Measurements from ENCODE around the gene TUBGCP3. TPM values are rescaled to one million over a fixed set of nuclear protein-coding genes. Genes with fewer than 3 reads are reported as not detected.

TUBGCP3 gene
- total and polyA plus RNA-seq, 9 of the 15 experiments (the other 6 are each of a cell fraction or from before 2014, with no cell fraction given): 3.0 to 24.8 (median 15.2) TPM

DNA sequence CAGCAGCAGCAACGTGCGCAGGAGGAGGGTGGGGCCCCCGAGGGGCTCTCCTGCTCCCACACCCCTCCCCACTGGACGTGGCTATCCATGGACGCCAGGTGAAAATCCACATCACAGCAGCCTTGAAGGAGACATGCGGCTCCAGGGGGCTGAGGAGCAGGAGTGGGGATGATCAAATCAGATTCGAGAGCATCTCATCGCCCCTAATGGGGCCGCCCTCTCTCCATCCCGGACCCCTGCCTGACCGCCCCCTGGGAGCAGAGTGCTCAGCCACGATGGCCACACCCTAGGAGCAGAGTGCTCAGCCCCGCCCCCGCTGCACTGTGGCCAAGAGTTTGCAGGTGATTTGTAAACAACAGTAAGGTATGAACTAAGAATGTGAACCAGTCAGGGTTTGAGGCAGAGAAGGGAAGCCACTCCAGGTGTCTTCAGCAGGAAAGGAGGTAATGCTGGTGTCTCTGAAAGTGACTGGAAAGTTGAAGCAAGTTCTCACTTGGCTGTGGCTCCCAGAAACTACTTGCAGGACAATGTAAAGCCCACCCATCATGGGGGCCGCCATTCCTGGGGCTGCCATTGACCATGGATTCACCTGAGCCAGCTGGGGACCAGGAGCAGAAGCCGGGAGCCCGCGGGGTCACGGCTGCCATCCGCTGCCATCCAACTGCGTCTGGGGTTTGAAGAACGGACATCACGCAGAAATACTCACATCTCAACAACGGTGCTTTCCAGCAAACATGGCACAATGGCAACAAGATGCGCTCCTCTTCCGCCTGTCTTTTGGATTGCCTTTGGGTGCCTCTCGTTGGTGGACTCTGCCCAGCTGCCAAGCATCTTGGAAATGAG, 140.0 kb downstream of the TUBGCP3 start (continued):
- TF ChIP-seq, protein P1, sequence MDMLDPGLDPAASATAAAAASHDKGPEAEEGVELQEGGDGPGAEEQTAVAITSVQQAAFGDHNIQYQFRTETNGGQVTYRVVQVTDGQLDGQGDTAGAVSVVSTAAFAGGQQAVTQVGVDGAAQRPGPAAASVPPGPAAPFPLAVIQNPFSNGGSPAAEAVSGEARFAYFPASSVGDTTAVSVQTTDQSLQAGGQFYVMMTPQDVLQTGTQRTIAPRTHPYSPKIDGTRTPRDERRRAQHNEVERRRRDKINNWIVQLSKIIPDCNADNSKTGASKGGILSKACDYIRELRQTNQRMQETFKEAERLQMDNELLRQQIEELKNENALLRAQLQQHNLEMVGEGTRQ (CRISPR knock-in tag; IDR thresholded peaks at IDR 0.05): no peak
- TF ChIP-seq MAFF (IDR thresholded peaks at IDR 0.05; ENCODE audit: low read length) (no peak), BCOR (IDR thresholded peaks at IDR 0.05) (no peak)

DNA sequence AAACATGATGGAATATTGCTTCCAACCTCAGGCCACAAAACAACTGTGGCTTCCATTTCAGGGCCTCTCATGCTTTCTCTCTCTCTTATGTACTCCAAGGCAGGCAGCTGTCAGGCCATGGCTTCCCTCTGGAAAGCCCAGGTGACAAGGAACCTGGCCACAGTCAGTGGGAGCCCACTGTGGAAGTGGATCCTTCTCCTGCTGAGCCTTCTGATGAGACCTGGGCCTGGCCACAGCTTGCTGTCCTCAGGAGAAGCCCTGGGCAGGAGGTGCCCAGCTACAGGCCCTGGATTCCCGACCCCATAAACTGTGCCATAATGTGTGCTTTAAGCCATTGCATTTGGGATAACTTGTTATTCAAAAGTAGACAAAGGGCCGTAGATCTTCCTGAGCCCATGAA, 140.6 kb downstream of the TUBGCP3 start:
- H3K9me3 ChIP-seq (replicated peaks; ENCODE audit: control insufficient read depth, insufficient read depth, low read depth, low read length): no peaks in the 10 kb centered on the region
- peaks cover 0 to 7% of the 10 kb centered on the region in 2 experiments; a peak in 1 of 5 replicates for H3K4me1 ChIP-seq (replicated peaks in 1 of 2; ENCODE audit: control insufficient read depth in 2 of 2, insufficient read depth in 2 of 2, low read length in 2 of 2)
- 0% methylated on average over 2 of the region's 2 CpGs for whole genome bisulfite sequencing (ENCODE audit: insufficient coverage, low coverage, missing lambda C conversion rate)
- no peaks in the 10 kb centered on the region for H3K36me3 ChIP-seq (ENCODE audit: control insufficient read depth, insufficient read depth, low read length)
- no peak overlapping the region for H3K4me2 ChIP-seq (ENCODE audit: insufficient read depth, low read length)
- peaks cover 23 to 64% of the 10 kb centered on the region in 2 experiments; a peak in 4 of 5 replicates for H3K27me3 ChIP-seq (ENCODE audit: control insufficient read depth in 2 of 2, insufficient read depth in 2 of 2, low read length in 2 of 2)
- no peak for DNase-seq (ENCODE audit: extremely low read depth in 1 of 4, low spot score in 3 of 4)
- intact Hi-C loops (cut with micrococcal nuclease): loop anchor here (5.0 kb wide), 1 partner anchor 425 kb away; no protein-coding TSS in a partner anchor
- no peaks in the 10 kb centered on the region for H3K9me1 ChIP-seq (ENCODE audit: control insufficient read depth, insufficient read depth, low read length)
- no TSS peak for BruUV-seq (replicated peaks)
- H3K79me2 ChIP-seq (ENCODE audit: control insufficient read depth, insufficient read depth, low read length): no peaks in the 10 kb centered on the region
- in situ Hi-C loops (cut with MboI): loop anchor here (10.0 kb wide), 1 partner anchor 973 kb away; no protein-coding TSS in a partner anchor
- H2AFZ ChIP-seq (ENCODE audit: low read depth, low read length): no peak overlapping the region
- FAIRE-seq: no peak
- POLR2A ChIA-PET: no interaction called here
- no peaks in the 10 kb centered on the region for H4K20me1 ChIP-seq (replicated peaks; ENCODE audit: control insufficient read depth, insufficient read depth, low read length)
- H3K9ac ChIP-seq (ENCODE audit: insufficient read depth in 1 of 2, low read depth in 2 of 2, low read length in 2 of 2): no peak overlapping the region
- CTCF ChIA-PET (ENCODE audit: low intra/inter-chr PET ratio): no interaction called here
- no peak for ATAC-seq
- H3K4me3 ChIP-seq: no peak overlapping the region
- H3K27ac ChIP-seq (ENCODE audit: extremely low read depth, low read depth, low read length): no peak overlapping the region
- TF ChIP-seq SIN3A (IDR thresholded peaks at IDR 0.05; ENCODE audit: borderline replicate concordance in 2 of 2, control insufficient read depth in 1 of 2, low read depth in 2 of 2, low read length in 2 of 2) (no peak), NONO (IDR thresholded peaks at IDR 0.05; ENCODE audit: low read depth in 2 of 2, low read length in 1 of 2) (no peak), TAF1 (IDR thresholded peaks at IDR 0.05; ENCODE audit: control insufficient read depth, extremely low read depth, insufficient read depth, low read length, severe bottlenecking) (no peak)
- TF ChIP-seq, protein P2, sequence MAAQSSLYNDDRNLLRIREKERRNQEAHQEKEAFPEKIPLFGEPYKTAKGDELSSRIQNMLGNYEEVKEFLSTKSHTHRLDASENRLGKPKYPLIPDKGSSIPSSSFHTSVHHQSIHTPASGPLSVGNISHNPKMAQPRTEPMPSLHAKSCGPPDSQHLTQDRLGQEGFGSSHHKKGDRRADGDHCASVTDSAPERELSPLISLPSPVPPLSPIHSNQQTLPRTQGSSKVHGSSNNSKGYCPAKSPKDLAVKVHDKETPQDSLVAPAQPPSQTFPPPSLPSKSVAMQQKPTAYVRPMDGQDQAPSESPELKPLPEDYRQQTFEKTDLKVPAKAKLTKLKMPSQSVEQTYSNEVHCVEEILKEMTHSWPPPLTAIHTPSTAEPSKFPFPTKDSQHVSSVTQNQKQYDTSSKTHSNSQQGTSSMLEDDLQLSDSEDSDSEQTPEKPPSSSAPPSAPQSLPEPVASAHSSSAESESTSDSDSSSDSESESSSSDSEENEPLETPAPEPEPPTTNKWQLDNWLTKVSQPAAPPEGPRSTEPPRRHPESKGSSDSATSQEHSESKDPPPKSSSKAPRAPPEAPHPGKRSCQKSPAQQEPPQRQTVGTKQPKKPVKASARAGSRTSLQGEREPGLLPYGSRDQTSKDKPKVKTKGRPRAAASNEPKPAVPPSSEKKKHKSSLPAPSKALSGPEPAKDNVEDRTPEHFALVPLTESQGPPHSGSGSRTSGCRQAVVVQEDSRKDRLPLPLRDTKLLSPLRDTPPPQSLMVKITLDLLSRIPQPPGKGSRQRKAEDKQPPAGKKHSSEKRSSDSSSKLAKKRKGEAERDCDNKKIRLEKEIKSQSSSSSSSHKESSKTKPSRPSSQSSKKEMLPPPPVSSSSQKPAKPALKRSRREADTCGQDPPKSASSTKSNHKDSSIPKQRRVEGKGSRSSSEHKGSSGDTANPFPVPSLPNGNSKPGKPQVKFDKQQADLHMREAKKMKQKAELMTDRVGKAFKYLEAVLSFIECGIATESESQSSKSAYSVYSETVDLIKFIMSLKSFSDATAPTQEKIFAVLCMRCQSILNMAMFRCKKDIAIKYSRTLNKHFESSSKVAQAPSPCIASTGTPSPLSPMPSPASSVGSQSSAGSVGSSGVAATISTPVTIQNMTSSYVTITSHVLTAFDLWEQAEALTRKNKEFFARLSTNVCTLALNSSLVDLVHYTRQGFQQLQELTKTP (IDR thresholded peaks at IDR 0.05; ENCODE audit: low read depth in 1 of 2, partially characterized antibody in 2 of 2): no peak
- TF ChIP-seq, protein P3, sequence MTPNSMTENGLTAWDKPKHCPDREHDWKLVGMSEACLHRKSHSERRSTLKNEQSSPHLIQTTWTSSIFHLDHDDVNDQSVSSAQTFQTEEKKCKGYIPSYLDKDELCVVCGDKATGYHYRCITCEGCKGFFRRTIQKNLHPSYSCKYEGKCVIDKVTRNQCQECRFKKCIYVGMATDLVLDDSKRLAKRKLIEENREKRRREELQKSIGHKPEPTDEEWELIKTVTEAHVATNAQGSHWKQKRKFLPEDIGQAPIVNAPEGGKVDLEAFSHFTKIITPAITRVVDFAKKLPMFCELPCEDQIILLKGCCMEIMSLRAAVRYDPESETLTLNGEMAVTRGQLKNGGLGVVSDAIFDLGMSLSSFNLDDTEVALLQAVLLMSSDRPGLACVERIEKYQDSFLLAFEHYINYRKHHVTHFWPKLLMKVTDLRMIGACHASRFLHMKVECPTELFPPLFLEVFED (CRISPR knock-in tag; conservative IDR thresholded peaks at IDR 0.05): no peak
- TF ChIP-seq, protein P4, sequence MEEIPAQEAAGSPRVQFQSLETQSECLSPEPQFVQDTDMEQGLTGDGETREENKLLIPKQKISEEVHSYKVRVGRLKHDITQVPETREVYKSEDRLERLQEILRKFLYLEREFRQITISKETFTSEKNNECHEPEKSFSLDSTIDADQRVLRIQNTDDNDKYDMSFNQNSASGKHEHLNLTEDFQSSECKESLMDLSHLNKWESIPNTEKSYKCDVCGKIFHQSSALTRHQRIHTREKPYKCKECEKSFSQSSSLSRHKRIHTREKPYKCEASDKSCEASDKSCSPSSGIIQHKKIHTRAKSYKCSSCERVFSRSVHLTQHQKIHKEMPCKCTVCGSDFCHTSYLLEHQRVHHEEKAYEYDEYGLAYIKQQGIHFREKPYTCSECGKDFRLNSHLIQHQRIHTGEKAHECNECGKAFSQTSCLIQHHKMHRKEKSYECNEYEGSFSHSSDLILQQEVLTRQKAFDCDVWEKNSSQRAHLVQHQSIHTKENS (CRISPR knock-in tag; IDR thresholded peaks at IDR 0.05): no peak
